HFFc6 (cell line): Measurements from ENCODE around the gene WNT5B. TPM values are rescaled to one million over a fixed set of nuclear protein-coding genes. Genes with fewer than 3 reads are reported as not detected.

Experiments used
- DNase-seq: peaks from one replicate; pipeline ENCODE4 v3.0.0-alpha.2; 2018
- H3K27ac Mint-ChIP-seq: 2 replicates; pipeline ENCODE4 v1.8.0; 2020; ENCODE audit warnings: mild to moderate bottlenecking, mixed read lengths
- H3K27me3 Mint-ChIP-seq: 2 replicates; pipeline ENCODE4 v1.8.0; 2021; ENCODE audit warnings: mild to moderate bottlenecking, moderate library complexity, mixed read lengths; ENCODE audit not compliant: insufficient read depth
- H3K36me3 Mint-ChIP-seq: 2 replicates; pipeline ENCODE4 v1.8.0; 2021; ENCODE audit warnings: low read depth, mixed read lengths
- H3K4me1 Mint-ChIP-seq: 2 replicates; pipeline ENCODE4 v1.8.0; 2020; ENCODE audit warnings: low read depth, mixed read lengths
- H3K4me3 Mint-ChIP-seq: 2 replicates; pipeline ENCODE4 v1.8.0; 2020; ENCODE audit warnings: mild to moderate bottlenecking, moderate library complexity, mixed read lengths
- H3K9me3 Mint-ChIP-seq: 2 replicates; pipeline ENCODE4 v1.8.0; 2020; ENCODE audit warnings: mild to moderate bottlenecking, mixed read lengths
- total RNA-seq, 6 experiments: library from RNA; stranded (reverse); fragmentation: NEBNext Ultra II Directional; extraction: Animal tissue kit (Norgen Biotek cat#: 25700); gene quantifications; 2 replicates in 1 of 6; 3 replicates in 5 of 6; pipeline ENCODE4 v1.2.3, GENCODE V29; 2021
- TF ChIP-seq, protein P1 (sequence below): fragments of 200-600 bp; sonication (generic); IDR thresholded peaks from 2 replicates; pipeline ENCODE4 v1.5.0; 2021; ENCODE audit warnings: antibody characterized with exemption, mild to moderate bottlenecking

WNT5B gene
- total RNA-seq, 6 experiments from 2014 or later: 191 to 289 (median 200) TPM

DNA sequence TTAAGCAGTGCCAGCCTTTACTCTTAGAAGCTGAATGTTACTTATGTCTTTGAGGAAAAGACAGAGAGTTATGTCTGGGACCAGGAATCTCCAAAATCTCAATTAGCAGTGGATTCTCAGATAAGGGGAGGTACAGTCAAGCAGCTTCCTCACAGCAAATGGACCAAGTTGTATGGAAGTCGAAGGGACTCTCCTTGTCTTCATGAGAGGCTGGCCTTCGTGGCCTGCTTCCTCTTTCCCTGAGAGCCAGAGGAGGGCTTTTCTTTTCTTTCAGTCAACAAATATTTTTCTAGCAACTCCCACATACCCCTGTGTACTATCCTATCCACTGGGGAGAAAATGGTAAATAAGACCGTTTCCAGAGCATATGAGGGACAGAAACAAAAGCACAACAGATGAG is 6.6 kb upstream of the WNT5B start:
- TF ChIP-seq, protein P1, sequence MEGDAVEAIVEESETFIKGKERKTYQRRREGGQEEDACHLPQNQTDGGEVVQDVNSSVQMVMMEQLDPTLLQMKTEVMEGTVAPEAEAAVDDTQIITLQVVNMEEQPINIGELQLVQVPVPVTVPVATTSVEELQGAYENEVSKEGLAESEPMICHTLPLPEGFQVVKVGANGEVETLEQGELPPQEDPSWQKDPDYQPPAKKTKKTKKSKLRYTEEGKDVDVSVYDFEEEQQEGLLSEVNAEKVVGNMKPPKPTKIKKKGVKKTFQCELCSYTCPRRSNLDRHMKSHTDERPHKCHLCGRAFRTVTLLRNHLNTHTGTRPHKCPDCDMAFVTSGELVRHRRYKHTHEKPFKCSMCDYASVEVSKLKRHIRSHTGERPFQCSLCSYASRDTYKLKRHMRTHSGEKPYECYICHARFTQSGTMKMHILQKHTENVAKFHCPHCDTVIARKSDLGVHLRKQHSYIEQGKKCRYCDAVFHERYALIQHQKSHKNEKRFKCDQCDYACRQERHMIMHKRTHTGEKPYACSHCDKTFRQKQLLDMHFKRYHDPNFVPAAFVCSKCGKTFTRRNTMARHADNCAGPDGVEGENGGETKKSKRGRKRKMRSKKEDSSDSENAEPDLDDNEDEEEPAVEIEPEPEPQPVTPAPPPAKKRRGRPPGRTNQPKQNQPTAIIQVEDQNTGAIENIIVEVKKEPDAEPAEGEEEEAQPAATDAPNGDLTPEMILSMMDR: no peak
- H3K36me3 Mint-ChIP-seq: peaks cover 35% of the 10 kb centered on the region
- peak overlapping the region; percentile 74 for H3K27ac Mint-ChIP-seq
- peaks cover 6% of the 10 kb centered on the region; the same call in 1 of the 2 replicates for H3K27me3 Mint-ChIP-seq
- no peaks in the 10 kb centered on the region for H3K9me3 Mint-ChIP-seq
- H3K4me3 Mint-ChIP-seq: no peak overlapping the region
- H3K4me1 Mint-ChIP-seq: peaks cover 88% of the 10 kb centered on the region
- no peak for DNase-seq

DNA sequence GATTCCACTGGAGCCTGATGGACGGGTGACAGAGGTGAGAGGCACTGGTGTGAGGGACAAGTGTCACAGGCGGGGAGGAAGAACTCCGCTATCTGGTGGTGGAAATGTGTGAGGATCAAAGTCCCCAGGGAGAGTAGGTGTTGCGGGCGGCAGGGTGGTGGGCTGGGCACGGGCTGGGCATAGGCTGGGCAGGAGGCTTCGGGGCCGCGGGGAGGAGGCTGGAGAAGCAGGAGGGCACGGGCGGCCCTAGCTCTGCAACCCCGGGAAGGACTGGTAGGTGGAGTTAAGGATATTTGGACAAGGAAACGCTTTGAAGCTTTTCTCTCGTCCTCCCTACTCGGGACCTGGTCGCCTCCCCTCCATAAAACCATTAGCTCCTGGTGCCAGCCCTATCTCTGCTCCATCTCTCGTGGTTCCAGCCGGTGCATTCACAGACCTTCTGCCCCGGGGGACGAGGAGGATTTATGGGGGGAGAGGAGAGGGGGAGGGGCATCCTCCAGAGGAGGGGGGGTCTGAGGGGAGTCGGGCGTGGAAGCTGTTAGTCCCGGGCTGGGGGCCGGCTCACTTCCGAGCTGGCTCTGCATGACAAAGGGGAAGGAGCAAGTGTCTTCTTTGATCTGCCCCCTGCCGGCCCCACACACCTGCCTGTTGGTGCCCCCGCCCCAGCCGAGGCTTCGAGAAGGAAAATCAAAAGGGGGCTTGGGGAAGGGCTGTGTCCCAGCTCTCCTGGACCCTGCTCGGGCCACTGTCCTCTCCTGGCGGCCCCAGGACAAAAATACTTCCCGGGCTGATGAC is 504 bp downstream of the WNT5B start:
- Mint-ChIP-seq H3K27me3 (peaks cover 13% of the 10 kb centered on the region), H3K36me3 (peaks cover 8% of the 10 kb centered on the region; the same call in 1 of the 2 replicates), H3K4me1 (peaks cover 56% of the 10 kb centered on the region), H3K27ac (peak overlapping the region; percentile 86), H3K4me3 (peak overlapping the region; percentile 64), H3K9me3 (no peaks in the 10 kb centered on the region)
- TF ChIP-seq, protein P1: no peak; the same call in none of the 2 replicates
- no peak for DNase-seq

DNA sequence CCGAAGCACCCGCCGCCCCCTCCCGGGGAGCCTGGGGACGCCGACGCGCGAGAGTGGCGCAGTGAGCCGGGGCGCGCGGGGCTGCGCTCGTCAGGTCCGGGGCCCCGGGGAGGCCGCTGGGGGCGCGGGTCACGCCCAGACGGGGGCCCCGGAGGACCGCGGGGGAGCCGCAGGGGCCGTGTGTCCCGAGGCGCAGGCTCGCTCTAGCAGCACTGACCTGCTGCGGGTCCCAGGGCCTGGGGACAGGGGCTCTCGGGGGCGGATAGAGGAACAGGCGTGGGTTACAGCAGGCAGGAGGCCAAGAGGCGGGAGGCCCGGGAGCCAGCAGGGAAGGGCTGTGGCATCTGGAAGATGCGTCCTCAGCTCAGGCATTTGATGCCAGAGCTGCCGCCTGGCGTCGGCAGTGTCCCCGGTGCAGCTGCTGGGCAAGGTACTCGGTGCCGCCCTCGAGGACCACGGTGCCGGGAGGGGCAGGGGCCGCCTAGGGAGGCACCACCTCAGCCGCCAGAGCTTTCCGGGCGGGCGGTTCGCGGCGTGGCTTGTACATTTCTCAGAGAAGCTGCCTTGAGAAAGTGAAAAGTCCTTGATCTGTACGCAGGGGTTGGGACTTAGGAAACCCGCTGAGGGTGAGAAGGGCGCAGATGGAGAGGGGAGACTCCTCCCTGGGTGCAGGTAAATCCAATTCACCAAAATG is 1.2 kb downstream of the WNT5B start:
- Mint-ChIP-seq H3K36me3 (peaks cover 15% of the 10 kb centered on the region), H3K27me3 (peaks cover 10% of the 10 kb centered on the region), H3K27ac (peak overlapping the region; percentile 69), H3K4me3 (no peak overlapping the region), H3K9me3 (no peaks in the 10 kb centered on the region), H3K4me1 (peaks cover 56% of the 10 kb centered on the region)
- TF ChIP-seq, protein P1: 0 out of 2 replicates have a peak, but pooled peaks have one; percentile 8
- DNase-seq: no peak

DNA sequence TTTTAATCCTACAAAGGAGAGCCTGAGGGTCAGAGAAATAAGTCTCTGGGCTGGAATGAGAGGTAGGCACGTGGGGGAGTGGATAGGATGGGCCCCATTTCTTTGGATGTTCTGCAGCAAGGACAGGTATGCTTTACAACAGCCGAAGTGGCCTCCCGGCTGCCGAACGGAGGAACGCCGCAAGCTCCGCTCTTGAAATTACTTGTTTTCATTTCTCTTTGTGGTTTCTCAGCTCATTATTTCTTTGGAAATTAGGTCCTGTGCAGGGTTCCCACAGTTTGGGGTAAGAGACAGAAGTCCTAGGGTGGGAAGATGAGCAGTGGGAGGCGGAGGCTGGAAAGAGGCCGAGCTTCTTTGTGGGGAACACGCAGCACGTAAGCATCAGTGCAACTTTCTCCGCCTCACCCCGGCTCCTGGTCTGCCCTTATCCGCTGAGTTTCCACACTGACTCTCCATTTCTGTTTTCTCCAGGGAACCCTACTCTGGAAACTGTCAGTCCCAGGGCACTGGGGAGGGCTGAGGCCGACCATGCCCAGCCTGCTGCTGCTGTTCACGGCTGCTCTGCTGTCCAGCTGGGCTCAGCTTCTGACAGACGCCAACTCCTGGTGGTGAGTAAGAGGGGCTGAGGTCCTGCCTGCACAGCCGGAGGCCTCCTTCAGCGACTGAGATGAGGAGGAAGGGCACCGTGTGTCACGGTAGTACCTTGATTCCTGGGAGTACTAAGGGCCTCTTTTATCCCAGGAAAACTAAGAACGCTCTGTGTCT is 2.0 kb downstream of the WNT5B start:
- peaks cover 56% of the 10 kb centered on the region for H3K4me1 Mint-ChIP-seq
- peaks cover 10% of the 10 kb centered on the region for H3K27me3 Mint-ChIP-seq
- H3K4me3 Mint-ChIP-seq: no peak overlapping the region
- TF ChIP-seq, protein P1: no peak
- H3K36me3 Mint-ChIP-seq: peaks cover 22% of the 10 kb centered on the region
- H3K9me3 Mint-ChIP-seq: no peaks in the 10 kb centered on the region
- peak overlapping the region; percentile 69 for H3K27ac Mint-ChIP-seq
- no peak for DNase-seq

DNA sequence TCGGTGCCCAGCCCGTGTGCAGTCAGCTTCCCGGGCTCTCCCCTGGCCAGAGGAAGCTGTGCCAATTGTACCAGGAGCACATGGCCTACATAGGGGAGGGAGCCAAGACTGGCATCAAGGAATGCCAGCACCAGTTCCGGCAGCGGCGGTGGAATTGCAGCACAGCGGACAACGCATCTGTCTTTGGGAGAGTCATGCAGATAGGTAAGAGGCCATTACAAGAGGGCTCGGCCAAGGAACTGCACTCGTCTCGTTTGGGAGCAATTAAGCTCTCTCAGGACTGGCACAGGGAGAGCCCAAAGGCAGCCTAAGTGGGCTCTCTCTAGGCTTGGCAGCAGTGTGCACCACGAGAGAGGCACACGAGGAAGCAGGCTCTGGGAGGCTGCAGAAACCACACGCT is 3.7 kb downstream of the WNT5B start:
- no peaks in the 10 kb centered on the region for H3K9me3 Mint-ChIP-seq
- TF ChIP-seq, protein P1: no peak
- H3K4me1 Mint-ChIP-seq: peaks cover 47% of the 10 kb centered on the region
- H3K4me3 Mint-ChIP-seq: no peak overlapping the region
- peaks cover 17% of the 10 kb centered on the region for H3K36me3 Mint-ChIP-seq
- DNase-seq: no peak
- H3K27me3 Mint-ChIP-seq: peaks cover 8% of the 10 kb centered on the region
- H3K27ac Mint-ChIP-seq: no peak overlapping the region
